HL-60 (cell line): Measurements from ENCODE around the gene GJC3.
A peak's percentile ranks its signal among the peaks of the same experiment; 100 is the strongest.

Experiments
- POLR2AphosphoS5 ChIP-seq: IDR thresholded peaks from 2 replicates; pipeline ENCODE4 v1.6.1; 2012; ENCODE audit warnings: low read depth
- SPI1 ChIP-seq: IDR thresholded peaks from 2 replicates; pipeline ENCODE4 v1.6.1; 2012; ENCODE audit warnings: low read depth, mild to moderate bottlenecking, borderline replicate concordance
- TF ChIP-seq, protein P1 (sequence below): IDR thresholded peaks from one replicate; pipeline ENCODE4 v1.5.1; 2011; ENCODE audit warnings: low read length, control low read depth, inconsistent platforms; ENCODE audit not compliant: insufficient read depth

- TF ChIP-seq, protein P1, sequence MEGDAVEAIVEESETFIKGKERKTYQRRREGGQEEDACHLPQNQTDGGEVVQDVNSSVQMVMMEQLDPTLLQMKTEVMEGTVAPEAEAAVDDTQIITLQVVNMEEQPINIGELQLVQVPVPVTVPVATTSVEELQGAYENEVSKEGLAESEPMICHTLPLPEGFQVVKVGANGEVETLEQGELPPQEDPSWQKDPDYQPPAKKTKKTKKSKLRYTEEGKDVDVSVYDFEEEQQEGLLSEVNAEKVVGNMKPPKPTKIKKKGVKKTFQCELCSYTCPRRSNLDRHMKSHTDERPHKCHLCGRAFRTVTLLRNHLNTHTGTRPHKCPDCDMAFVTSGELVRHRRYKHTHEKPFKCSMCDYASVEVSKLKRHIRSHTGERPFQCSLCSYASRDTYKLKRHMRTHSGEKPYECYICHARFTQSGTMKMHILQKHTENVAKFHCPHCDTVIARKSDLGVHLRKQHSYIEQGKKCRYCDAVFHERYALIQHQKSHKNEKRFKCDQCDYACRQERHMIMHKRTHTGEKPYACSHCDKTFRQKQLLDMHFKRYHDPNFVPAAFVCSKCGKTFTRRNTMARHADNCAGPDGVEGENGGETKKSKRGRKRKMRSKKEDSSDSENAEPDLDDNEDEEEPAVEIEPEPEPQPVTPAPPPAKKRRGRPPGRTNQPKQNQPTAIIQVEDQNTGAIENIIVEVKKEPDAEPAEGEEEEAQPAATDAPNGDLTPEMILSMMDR, result no peak
- TF ChIP-seq POLR2AphosphoS5 (no peak), SPI1 (peak; percentile 58)
Observed at GRCh38 chr7:99897322-99898022, 31.9 kb downstream of the GJC3 start.
